Activated T-cell treated with anti-CD3 and anti-CD28 coated beads, Interleukin-2, amount 50 U/mL, for 4 hours (primary cell): ENCODE results near the gene LRRC3. TPM values are rescaled to one million over a fixed set of nuclear protein-coding genes. Genes with fewer than 3 reads are reported as not detected.
"Not testable (repeated sequence)": the region's sequence is repeated elsewhere in the genome, so short reads cannot be mapped to it uniquely, and the experiment has no call there.

Source experiments
- ATAC-seq, 2 donors: fragments of 200-7000 bp; cut with Tn5 transposase; one replicate each; pipeline ENCODE4 v1.10.0; 2021
- DNase-seq: peaks from one replicate; pipeline ENCODE4 v3.0.0-alpha.2; 2020
- H3K27me3 Mint-ChIP-seq: one replicate; pipeline ENCODE4 v1.8.0; 2021; ENCODE audit warnings: low read depth, mixed read lengths
- H3K36me3 Mint-ChIP-seq: one replicate; pipeline ENCODE4 v1.8.0; 2022; ENCODE audit warnings: mixed read lengths; ENCODE audit not compliant: insufficient read depth
- H3K4me1 Mint-ChIP-seq: one replicate; pipeline ENCODE4 v1.8.0; 2021; ENCODE audit warnings: low read depth, mixed read lengths
- H3K4me3 Mint-ChIP-seq: one replicate; pipeline ENCODE4 v1.8.0; 2021; ENCODE audit warnings: mild to moderate bottlenecking, moderate library complexity, mixed read lengths
- H3K9me3 Mint-ChIP-seq: one replicate; pipeline ENCODE4 v1.8.0; 2021; ENCODE audit warnings: mixed read lengths
- total RNA-seq, 3 donors: library from RNA; stranded (reverse); gene quantifications; one replicate each; pipeline ENCODE4 v1.2.1, GENCODE V29; 2021

Gene LRRC3
- total RNA-seq, 3 donors from 2014 or later: 0.24 to 0.57 (median 0.35) TPM

GRCh38 chr21:44466996-44467858 lies 11.9 kb downstream of the LRRC3 start:
- no peak for ATAC-seq
- no peaks in the 10 kb centered on the region for H3K27me3 Mint-ChIP-seq
- H3K4me3 Mint-ChIP-seq: no peak overlapping the region
- DNase-seq: no peak
- no peaks in the 10 kb centered on the region for H3K9me3 Mint-ChIP-seq
- H3K4me1 Mint-ChIP-seq: no peaks in the 10 kb centered on the region
- H3K36me3 Mint-ChIP-seq: no peaks in the 10 kb centered on the region

GRCh38 chr21:44467859-44468195 lies 12.5 kb downstream of the LRRC3 start:
- Mint-ChIP-seq H3K27me3 (no peaks in the 10 kb centered on the region), H3K4me1 (no peaks in the 10 kb centered on the region), H3K9me3 (no peaks in the 10 kb centered on the region), H3K36me3 (no peaks in the 10 kb centered on the region), H3K4me3 (no peak overlapping the region)
- ATAC-seq (no peak), DNase-seq (no peak)

GRCh38 chr21:44471341-44471740 lies 16.0 kb downstream of the LRRC3 start:
- Mint-ChIP-seq H3K9me3 (no peaks in the 10 kb centered on the region), H3K4me3 (no peak overlapping the region), H3K27me3 (no peaks in the 10 kb centered on the region), H3K36me3 (no peaks in the 10 kb centered on the region), H3K4me1 (no peaks in the 10 kb centered on the region)
- DNase-seq: no peak
- no peak for ATAC-seq

GRCh38 chr21:44471996-44472395 lies 16.7 kb downstream of the LRRC3 start:
- Mint-ChIP-seq H3K4me3 (no peak overlapping the region), H3K4me1 (no peaks in the 10 kb centered on the region), H3K27me3 (no peaks in the 10 kb centered on the region), H3K36me3 (no peaks in the 10 kb centered on the region), H3K9me3 (no peaks in the 10 kb centered on the region)
- ATAC-seq (no peak), DNase-seq (no peak)

- no peak for ATAC-seq
Measured at GRCh38 chr21:44473915-44474555, 18.7 kb downstream of the LRRC3 start.

GRCh38 chr21:44475266-44475845 lies 20.0 kb downstream of the LRRC3 start:
- H3K4me1 Mint-ChIP-seq: peaks cover 5% of the 10 kb centered on the region
- DNase-seq (no peak), ATAC-seq (no peak)
- H3K4me3 Mint-ChIP-seq: no peak overlapping the region
- no peaks in the 10 kb centered on the region for H3K27me3 Mint-ChIP-seq
- H3K36me3 Mint-ChIP-seq: no peaks in the 10 kb centered on the region
- no peaks in the 10 kb centered on the region for H3K9me3 Mint-ChIP-seq

More at GRCh38 chr21:44473915-44474555, 18.7 kb downstream of the LRRC3 start:
- no peak for DNase-seq
- H3K4me1 Mint-ChIP-seq: peaks cover 2% of the 10 kb centered on the region
- H3K9me3 Mint-ChIP-seq: no peaks in the 10 kb centered on the region
- H3K36me3 Mint-ChIP-seq: no peaks in the 10 kb centered on the region
- H3K27me3 Mint-ChIP-seq: no peaks in the 10 kb centered on the region
- H3K4me3 Mint-ChIP-seq: no peak overlapping the region

GRCh38 chr21:44477131-44477530 lies 21.8 kb downstream of the LRRC3 start:
- Mint-ChIP-seq H3K9me3 (no peaks in the 10 kb centered on the region), H3K4me3 (no peak overlapping the region), H3K4me1 (peaks cover 5% of the 10 kb centered on the region), H3K27me3 (no peaks in the 10 kb centered on the region), H3K36me3 (no peaks in the 10 kb centered on the region)
- DNase-seq (no peak), ATAC-seq (no peak)

- no peaks in the 10 kb centered on the region for H3K27me3 Mint-ChIP-seq
- ATAC-seq (no peak), DNase-seq (no peak)
- no peaks in the 10 kb centered on the region for H3K9me3 Mint-ChIP-seq
- H3K4me3 Mint-ChIP-seq: no peak overlapping the region
- H3K36me3 Mint-ChIP-seq: no peaks in the 10 kb centered on the region
- H3K4me1 Mint-ChIP-seq: peaks cover 5% of the 10 kb centered on the region
Measured at GRCh38 chr21:44477712-44478111, 22.4 kb downstream of the LRRC3 start.

GRCh38 chr21:44478124-44478800 lies 23.0 kb downstream of the LRRC3 start:
- Mint-ChIP-seq H3K27me3 (peaks cover 1% of the 10 kb centered on the region), H3K9me3 (no peaks in the 10 kb centered on the region), H3K4me1 (peaks cover 5% of the 10 kb centered on the region), H3K36me3 (no peaks in the 10 kb centered on the region), H3K4me3 (no peak overlapping the region)
- no peak for DNase-seq
- ATAC-seq: no peak

GRCh38 chr21:44478801-44479167 lies 23.5 kb downstream of the LRRC3 start:
- H3K27me3 Mint-ChIP-seq: peaks cover 1% of the 10 kb centered on the region
- peaks cover 5% of the 10 kb centered on the region for H3K4me1 Mint-ChIP-seq
- no peaks in the 10 kb centered on the region for H3K9me3 Mint-ChIP-seq
- no peak overlapping the region for H3K4me3 Mint-ChIP-seq
- H3K36me3 Mint-ChIP-seq: no peaks in the 10 kb centered on the region
- DNase-seq (no peak), ATAC-seq (no peak)

- ATAC-seq, H3K4me3 Mint-ChIP-seq, H3K9me3 Mint-ChIP-seq, H3K27me3 Mint-ChIP-seq, H3K36me3 Mint-ChIP-seq, H3K4me1 Mint-ChIP-seq: not testable (repeated sequence)
- peak; percentile 28 for DNase-seq
Measured at GRCh38 chr21:44479556-44480199, 24.4 kb downstream of the LRRC3 start.

GRCh38 chr21:44480200-44481053 lies 25.1 kb downstream of the LRRC3 start:
- no peak for ATAC-seq
- Mint-ChIP-seq H3K27me3 (peaks cover 4% of the 10 kb centered on the region), H3K4me3 (no peak overlapping the region), H3K9me3 (no peaks in the 10 kb centered on the region), H3K4me1 (peaks cover 5% of the 10 kb centered on the region), H3K36me3 (no peaks in the 10 kb centered on the region)
- DNase-seq: no peak

- Mint-ChIP-seq H3K27me3 (peaks cover 4% of the 10 kb centered on the region), H3K36me3 (no peaks in the 10 kb centered on the region), H3K4me1 (peaks cover 11% of the 10 kb centered on the region), H3K4me3 (no peak overlapping the region), H3K9me3 (no peaks in the 10 kb centered on the region)
- no peak for ATAC-seq
- DNase-seq: no peak
Measured at GRCh38 chr21:44482581-44483287, 27.4 kb downstream of the LRRC3 start.
